ENCODE data around the gene DLG2. TPM values are rescaled to one million over a fixed set of nuclear protein-coding genes. Genes with fewer than 3 reads are reported as not detected.

Gene DLG2
- total RNA-seq, 2 donors from 2014 or later = 3.8 to 16.4 TPM

DNA sequence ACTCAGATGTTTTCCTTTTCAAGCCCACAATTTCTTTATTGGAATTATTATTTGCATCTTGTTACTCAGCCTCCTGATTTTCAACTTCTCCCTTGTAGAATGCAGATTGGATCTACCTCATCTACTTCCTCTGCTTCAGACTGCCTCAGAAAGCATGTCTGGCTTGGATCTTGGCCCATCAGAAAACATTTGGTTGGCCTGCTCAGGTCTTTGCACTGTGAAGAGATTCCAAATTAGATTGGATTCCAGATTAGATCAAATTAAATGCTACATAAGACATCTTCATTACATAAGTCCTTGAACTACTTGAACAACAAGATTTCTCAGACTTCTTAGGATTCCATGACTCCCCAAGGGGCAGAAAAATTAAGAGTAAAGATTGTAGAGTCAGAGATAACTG, 358.0 kb downstream of the DLG2 start:
- Histone ChIP-seq H3K4me1 (ENCODE audit: control insufficient read depth in 1 of 2, low read depth in 2 of 2) (no peaks in the 10 kb centered on the region), H3K9me3 (no peaks in the 10 kb centered on the region), H3K27ac (no peak overlapping the region), H3K36me3 (no peaks in the 10 kb centered on the region), H3K4me3 (no peak overlapping the region), H3K27me3 (replicated peaks; ENCODE audit: insufficient read depth) (no peaks in the 10 kb centered on the region)
- DNase-seq (ENCODE audit: low spot score) = no peak
- TF ChIP-seq, protein P1, sequence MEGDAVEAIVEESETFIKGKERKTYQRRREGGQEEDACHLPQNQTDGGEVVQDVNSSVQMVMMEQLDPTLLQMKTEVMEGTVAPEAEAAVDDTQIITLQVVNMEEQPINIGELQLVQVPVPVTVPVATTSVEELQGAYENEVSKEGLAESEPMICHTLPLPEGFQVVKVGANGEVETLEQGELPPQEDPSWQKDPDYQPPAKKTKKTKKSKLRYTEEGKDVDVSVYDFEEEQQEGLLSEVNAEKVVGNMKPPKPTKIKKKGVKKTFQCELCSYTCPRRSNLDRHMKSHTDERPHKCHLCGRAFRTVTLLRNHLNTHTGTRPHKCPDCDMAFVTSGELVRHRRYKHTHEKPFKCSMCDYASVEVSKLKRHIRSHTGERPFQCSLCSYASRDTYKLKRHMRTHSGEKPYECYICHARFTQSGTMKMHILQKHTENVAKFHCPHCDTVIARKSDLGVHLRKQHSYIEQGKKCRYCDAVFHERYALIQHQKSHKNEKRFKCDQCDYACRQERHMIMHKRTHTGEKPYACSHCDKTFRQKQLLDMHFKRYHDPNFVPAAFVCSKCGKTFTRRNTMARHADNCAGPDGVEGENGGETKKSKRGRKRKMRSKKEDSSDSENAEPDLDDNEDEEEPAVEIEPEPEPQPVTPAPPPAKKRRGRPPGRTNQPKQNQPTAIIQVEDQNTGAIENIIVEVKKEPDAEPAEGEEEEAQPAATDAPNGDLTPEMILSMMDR (IDR thresholded peaks at IDR 0.05) = no peak
- no peak for ATAC-seq (ENCODE audit: insufficient number of reproducible peaks, low FRiP score, low read depth)

DNA sequence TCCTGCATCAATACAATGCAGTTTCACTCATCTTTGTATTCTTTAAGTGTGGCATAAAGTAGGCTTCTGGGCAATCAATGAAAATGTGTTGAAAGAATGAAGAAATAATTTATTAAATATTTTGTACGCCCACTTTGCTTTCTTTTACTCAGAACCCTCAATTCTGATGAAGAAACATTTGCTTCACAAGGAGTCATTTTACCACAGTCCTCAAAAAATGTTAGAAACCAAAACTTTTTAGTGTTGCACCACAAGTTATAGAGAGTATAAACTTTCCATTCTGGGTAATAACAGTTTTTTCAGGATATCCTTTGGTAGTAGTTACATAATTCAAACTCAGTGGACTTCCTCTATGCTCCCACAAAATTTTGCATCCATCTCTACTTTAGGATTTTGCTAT, 360.5 kb downstream of the DLG2 start:
- H3K27ac ChIP-seq = no peak overlapping the region
- no peaks in the 10 kb centered on the region for H3K4me1 ChIP-seq (ENCODE audit: control insufficient read depth in 1 of 2, low read depth in 2 of 2)
- TF ChIP-seq, protein P1 (IDR thresholded peaks at IDR 0.05) = no peak
- H3K4me3 ChIP-seq = no peak overlapping the region
- no peaks in the 10 kb centered on the region for H3K9me3 ChIP-seq
- ATAC-seq (ENCODE audit: insufficient number of reproducible peaks, low FRiP score, low read depth) (no peak), DNase-seq (ENCODE audit: low spot score) (no peak)
- no peaks in the 10 kb centered on the region for H3K27me3 ChIP-seq (replicated peaks; ENCODE audit: insufficient read depth)
- no peaks in the 10 kb centered on the region for H3K36me3 ChIP-seq

DNA sequence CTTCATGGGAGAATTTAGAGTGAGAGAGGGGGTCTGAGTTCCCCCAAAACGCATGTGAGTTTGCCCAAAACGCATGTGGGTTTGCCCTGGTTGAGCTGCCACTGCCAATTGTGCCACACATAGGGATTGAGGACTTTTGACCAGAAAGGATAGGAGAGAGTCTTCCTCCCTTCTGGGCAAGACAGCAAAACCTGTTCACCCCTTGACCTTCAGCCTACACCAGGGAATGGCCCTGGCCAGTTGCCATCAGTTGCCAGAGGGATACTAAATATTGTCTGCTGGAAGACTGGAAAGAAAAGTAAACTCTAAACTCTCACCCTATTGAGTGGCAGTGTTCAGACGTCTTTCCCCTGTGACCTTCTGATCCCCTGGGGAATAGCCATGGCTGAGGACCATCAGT, 363.8 kb downstream of the DLG2 start:
- DNase-seq (ENCODE audit: low spot score) = no peak
- H3K27me3 ChIP-seq (replicated peaks; ENCODE audit: insufficient read depth) = no peaks in the 10 kb centered on the region
- no peak overlapping the region for H3K27ac ChIP-seq
- no peak for ATAC-seq (ENCODE audit: insufficient number of reproducible peaks, low FRiP score, low read depth)
- no peak overlapping the region for H3K4me3 ChIP-seq
- H3K4me1 ChIP-seq (ENCODE audit: control insufficient read depth in 1 of 2, low read depth in 2 of 2) = no peaks in the 10 kb centered on the region
- TF ChIP-seq, protein P1 (IDR thresholded peaks at IDR 0.05) = no peak
- no peaks in the 10 kb centered on the region for H3K9me3 ChIP-seq
- H3K36me3 ChIP-seq = no peaks in the 10 kb centered on the region

DNA sequence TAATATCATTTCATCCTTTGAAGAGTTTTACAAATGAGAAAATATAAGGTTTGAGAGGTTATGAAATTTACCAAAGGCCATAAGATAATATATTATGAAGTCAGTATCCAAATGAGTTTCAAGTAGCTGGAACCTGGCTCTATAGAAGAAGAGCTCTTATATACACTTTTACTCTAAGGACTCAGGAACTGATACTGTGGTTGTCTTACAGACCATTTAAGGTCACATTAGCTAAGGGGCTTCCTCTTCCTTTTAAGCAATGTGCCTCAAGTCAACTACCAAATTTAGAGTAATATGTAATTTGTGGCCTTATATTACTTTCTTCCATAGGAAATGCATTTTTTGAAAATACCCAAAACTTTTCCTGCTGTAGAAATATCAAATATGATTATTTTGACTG, 369.3 kb downstream of the DLG2 start:
- DNase-seq (ENCODE audit: low spot score) (no peak), ATAC-seq (ENCODE audit: insufficient number of reproducible peaks, low FRiP score, low read depth) (no peak)
- Histone ChIP-seq H3K4me3 (no peak overlapping the region), H3K9me3 (no peaks in the 10 kb centered on the region), H3K27ac (no peak overlapping the region), H3K36me3 (no peaks in the 10 kb centered on the region), H3K4me1 (ENCODE audit: control insufficient read depth in 1 of 2, low read depth in 2 of 2) (no peaks in the 10 kb centered on the region), H3K27me3 (replicated peaks; ENCODE audit: insufficient read depth) (no peaks in the 10 kb centered on the region)
- TF ChIP-seq, protein P1 (IDR thresholded peaks at IDR 0.05) = no peak

DNA sequence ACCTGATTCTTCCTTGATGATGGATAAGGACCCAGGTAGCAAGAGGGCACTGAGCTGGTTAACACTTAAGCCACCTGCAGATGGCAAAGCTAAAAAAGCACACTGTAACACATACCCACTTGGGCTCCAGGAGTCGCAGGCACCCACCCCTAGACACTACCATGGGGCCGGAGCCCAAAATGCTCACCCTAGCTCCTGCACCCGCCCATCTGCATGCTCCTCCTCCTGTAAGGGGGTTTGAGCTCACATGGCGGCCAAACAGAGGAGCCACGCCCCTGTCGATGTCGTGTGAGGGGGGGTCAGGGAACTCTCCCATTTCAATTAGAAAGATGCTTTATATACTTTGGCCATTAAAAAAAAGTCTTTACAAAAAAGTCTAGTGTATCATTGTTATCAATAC, 370.7 kb downstream of the DLG2 start:
- DNase-seq (ENCODE audit: low spot score) = no peak
- no peak for ATAC-seq (ENCODE audit: insufficient number of reproducible peaks, low FRiP score, low read depth)
- Histone ChIP-seq H3K4me3 (no peak overlapping the region), H3K27me3 (replicated peaks; ENCODE audit: insufficient read depth) (no peaks in the 10 kb centered on the region), H3K36me3 (no peaks in the 10 kb centered on the region), H3K27ac (no peak overlapping the region), H3K9me3 (no peaks in the 10 kb centered on the region), H3K4me1 (ENCODE audit: control insufficient read depth in 1 of 2, low read depth in 2 of 2) (no peaks in the 10 kb centered on the region)
- TF ChIP-seq, protein P1 (IDR thresholded peaks at IDR 0.05) = no peak

Data from thoracic aorta (tissue), 2 donors.